ENCODE results near the gene HBEGF. TPM values are rescaled to one million over a fixed set of nuclear protein-coding genes. Genes with fewer than 3 reads are reported as not detected.

HBEGF gene
- total RNA-seq, 2 donors from 2014 or later: 32.2 to 60.7 TPM

GRCh38 chr5:140301136-140301535 lies 45.3 kb downstream of the HBEGF start:
- no peak for DNase-seq (ENCODE audit: low spot score)
- H3K36me3 ChIP-seq: peaks cover 9% of the 10 kb centered on the region
- H3K4me1 ChIP-seq: peaks cover 0 to 50% of the 10 kb centered on the region in 2 donors
- H3K9me3 ChIP-seq: no peaks in the 10 kb centered on the region
- no peaks in the 10 kb centered on the region for H3K27me3 ChIP-seq
- no peak overlapping the region for H3K27ac ChIP-seq
- no peak for TF ChIP-seq CTCF (IDR thresholded peaks at IDR 0.05)
- H3K4me3 ChIP-seq: no peak overlapping the region

DNA sequence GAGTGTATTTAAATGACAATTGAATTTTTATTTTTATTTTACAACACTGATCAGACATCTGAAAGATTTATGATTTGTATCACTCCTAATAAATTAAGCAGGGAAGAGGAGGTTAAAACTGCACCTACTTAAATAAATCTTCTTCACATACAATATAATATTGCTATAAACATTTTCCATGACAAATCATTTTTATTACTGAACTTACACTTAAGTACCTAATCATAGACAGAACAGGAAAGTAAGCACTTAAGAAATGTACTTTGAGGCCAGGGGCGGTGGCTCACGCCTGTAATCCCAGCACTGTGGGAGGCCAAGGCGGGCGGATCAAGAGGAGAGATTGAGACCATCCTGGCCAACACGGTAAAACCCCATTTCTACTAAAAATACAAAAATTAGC lies 47.3 kb downstream of the HBEGF start:
- peaks cover 9% of the 10 kb centered on the region for H3K36me3 ChIP-seq
- peak overlapping the region; percentile 37 to 78 for H3K27ac ChIP-seq
- no peaks in the 10 kb centered on the region for H3K27me3 ChIP-seq
- no peak overlapping the region for H3K4me3 ChIP-seq
- TF ChIP-seq CTCF (IDR thresholded peaks at IDR 0.05): no peak
- no peak for DNase-seq (ENCODE audit: low spot score)
- no peaks in the 10 kb centered on the region for H3K9me3 ChIP-seq
- peaks cover 0 to 67% of the 10 kb centered on the region in 2 donors for H3K4me1 ChIP-seq

DNA sequence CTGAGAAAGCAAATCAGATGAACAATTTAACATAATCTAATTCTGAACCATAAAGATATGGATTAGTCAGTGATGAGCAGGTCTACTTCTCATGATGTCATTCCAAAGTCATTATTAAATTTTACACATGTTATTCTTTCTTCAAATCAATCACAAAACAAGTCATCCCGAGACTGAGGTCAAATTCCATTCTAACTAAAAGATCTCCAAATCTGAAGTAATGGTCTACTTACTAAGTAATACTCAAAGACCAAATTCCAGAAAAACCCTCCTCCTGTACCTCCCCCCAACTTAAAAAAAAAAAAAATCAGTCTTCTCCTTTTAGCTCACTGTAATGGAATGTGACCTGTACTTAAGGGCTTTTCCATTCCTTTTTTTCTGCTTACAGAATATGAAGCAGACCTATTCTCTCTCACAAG lies 48.2 kb downstream of the HBEGF start:
- no peak for TF ChIP-seq CTCF (IDR thresholded peaks at IDR 0.05)
- no peak overlapping the region for H3K4me3 ChIP-seq
- no peak for DNase-seq (ENCODE audit: low spot score)
- H3K4me1 ChIP-seq: peaks cover 0 to 73% of the 10 kb centered on the region in 2 donors
- H3K36me3 ChIP-seq: peaks cover 9% of the 10 kb centered on the region
- H3K27ac ChIP-seq: peak overlapping the region; percentile 37 to 78
- no peaks in the 10 kb centered on the region for H3K9me3 ChIP-seq
- no peaks in the 10 kb centered on the region for H3K27me3 ChIP-seq

DNA sequence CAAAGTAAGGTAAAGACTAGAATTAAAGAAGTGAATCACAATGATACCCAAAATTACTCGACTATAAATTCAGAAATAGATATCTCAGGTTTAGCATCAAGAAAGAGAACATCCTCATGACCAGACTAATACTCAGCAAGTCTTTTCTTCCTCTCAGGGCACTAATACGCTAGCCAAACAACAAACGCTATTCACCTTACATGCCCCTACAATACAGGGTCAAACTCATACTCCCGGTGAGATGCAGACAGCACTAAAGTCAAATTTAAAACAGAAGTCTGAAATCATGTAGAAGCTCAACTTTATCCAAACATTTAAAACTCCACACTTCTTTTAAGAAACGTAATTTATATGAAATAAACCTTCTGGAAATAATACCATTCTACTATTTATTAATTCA lies 49.1 kb downstream of the HBEGF start:
- TF ChIP-seq CTCF (IDR thresholded peaks at IDR 0.05): no peak
- Histone ChIP-seq H3K27me3 (no peaks in the 10 kb centered on the region), H3K4me3 (no peak overlapping the region), H3K4me1 (peaks cover 0 to 78% of the 10 kb centered on the region in 2 donors), H3K9me3 (no peaks in the 10 kb centered on the region), H3K36me3 (peaks cover 9% of the 10 kb centered on the region), H3K27ac (peak overlapping the region; percentile 37 to 78)
- no peak for DNase-seq (ENCODE audit: low spot score)

DNA sequence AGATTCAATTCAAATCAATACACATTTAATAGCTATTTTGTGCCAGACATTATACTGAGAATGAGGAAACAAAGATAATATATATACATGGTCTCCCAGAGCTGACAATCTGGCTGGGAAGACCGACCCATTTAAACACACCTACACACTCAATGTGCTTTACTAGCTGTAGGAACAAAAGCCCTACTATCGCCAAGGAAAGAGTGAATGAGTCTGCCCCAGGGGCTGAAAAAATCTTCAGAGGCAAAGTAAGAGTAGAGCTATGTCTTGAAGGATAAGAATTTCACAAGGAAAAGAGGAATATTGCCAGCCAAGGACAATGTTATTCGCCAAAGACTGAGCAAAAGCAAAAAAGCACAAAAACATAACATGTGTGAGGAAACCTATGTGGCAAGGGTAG lies 50.1 kb downstream of the HBEGF start:
- no peak for DNase-seq (ENCODE audit: low spot score)
- H3K4me3 ChIP-seq: no peak overlapping the region
- no peak for TF ChIP-seq CTCF (IDR thresholded peaks at IDR 0.05)
- no peaks in the 10 kb centered on the region for H3K9me3 ChIP-seq
- peaks cover 9% of the 10 kb centered on the region for H3K36me3 ChIP-seq
- peak overlapping the region; percentile 66 to 78 for H3K27ac ChIP-seq
- H3K27me3 ChIP-seq: no peaks in the 10 kb centered on the region
- peaks cover 0 to 77% of the 10 kb centered on the region in 2 donors for H3K4me1 ChIP-seq

GRCh38 chr5:140295414-140295813 lies 51.0 kb downstream of the HBEGF start:
- peak; percentile 88 for DNase-seq (ENCODE audit: low spot score)
- Histone ChIP-seq H3K36me3 (peaks cover 9% of the 10 kb centered on the region), H3K4me1 (peaks cover 0 to 77% of the 10 kb centered on the region in 2 donors), H3K27ac (peak overlapping the region; percentile 66 to 78), H3K27me3 (no peaks in the 10 kb centered on the region), H3K9me3 (no peaks in the 10 kb centered on the region), H3K4me3 (no peak overlapping the region)
- no peak for TF ChIP-seq CTCF (IDR thresholded peaks at IDR 0.05)
